ENCODE data around the gene LRRC37A.
"Not testable (repeated sequence)": the region's sequence is repeated elsewhere in the genome, so short reads cannot be mapped to it uniquely, and the experiment has no call there.

LRRC37A gene

DNA sequence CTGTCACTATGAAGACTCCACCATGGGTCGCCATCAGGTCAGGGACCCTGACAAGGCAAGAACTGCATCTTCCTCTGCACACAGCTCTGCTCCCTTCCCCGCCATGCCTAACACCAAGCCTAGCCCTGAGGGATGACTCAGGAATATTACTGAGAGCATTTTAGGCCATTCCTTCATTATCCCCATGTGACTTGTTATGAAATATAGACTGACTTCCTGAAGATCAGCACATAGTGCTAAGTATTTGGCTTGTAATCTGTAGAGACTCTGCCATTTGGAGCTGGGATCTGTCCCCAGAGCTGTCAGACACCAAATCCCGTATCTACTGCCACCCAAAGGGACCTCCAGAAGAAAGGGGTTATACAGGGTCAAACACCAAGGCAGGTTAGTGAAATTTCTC lies 47.2 kb downstream of the LRRC37A start:
- H3K27ac ChIP-seq (ENCODE audit: low read depth, low read length); H3K9ac ChIP-seq (ENCODE audit: low read length); H3K4me1 ChIP-seq (ENCODE audit: control insufficient read depth in 1 of 2, insufficient read depth in 2 of 2, low read length in 2 of 2); H3K9me3 ChIP-seq (ENCODE audit: insufficient read depth, low read depth, low read length); H2BK120ac ChIP-seq (ENCODE audit: insufficient read depth, low read length, poor library complexity); H3K4me3 ChIP-seq (ENCODE audit: low read depth, low read length); H3K27me3 ChIP-seq (ENCODE audit: insufficient read depth, low read length); H3K79me1 ChIP-seq (ENCODE audit: low read length); H2BK5ac ChIP-seq (ENCODE audit: low read depth, low read length, poor library complexity); H2AFZ ChIP-seq (ENCODE audit: insufficient read depth, low read length, poor library complexity); H3K79me2 ChIP-seq (ENCODE audit: control insufficient read depth, insufficient read depth, low read length, poor library complexity); H3K4me2 ChIP-seq (ENCODE audit: low read length); H2BK12ac ChIP-seq (ENCODE audit: low read length); H3K14ac ChIP-seq (ENCODE audit: low read length); H3K18ac ChIP-seq (ENCODE audit: low read length); H3K23ac ChIP-seq (ENCODE audit: low read length); H3K4ac ChIP-seq (ENCODE audit: low read depth, low read length); H4K91ac ChIP-seq (ENCODE audit: low read depth, low read length); H3K36me3 ChIP-seq (ENCODE audit: control insufficient read depth in 1 of 2, insufficient read depth in 2 of 2, low read length in 2 of 2); DNase-seq; H4K12ac ChIP-seq (ENCODE audit: low read depth, low read length); H2AK5ac ChIP-seq (ENCODE audit: low read length); H4K8ac ChIP-seq (ENCODE audit: low read depth, low read length): not testable (repeated sequence)
- WGBS (ENCODE audit: extremely low coverage, insufficient coverage, insufficient read length): no CpG with 5 or more reads among the region's 3 CpGs

- H3K4me2 ChIP-seq (ENCODE audit: low read length); H2BK5ac ChIP-seq (ENCODE audit: low read depth, low read length, poor library complexity); H3K4me1 ChIP-seq (ENCODE audit: control insufficient read depth in 1 of 2, insufficient read depth in 2 of 2, low read length in 2 of 2); H3K27ac ChIP-seq (ENCODE audit: low read depth, low read length); H3K79me2 ChIP-seq (ENCODE audit: control insufficient read depth, insufficient read depth, low read length, poor library complexity); H3K36me3 ChIP-seq (ENCODE audit: control insufficient read depth in 1 of 2, insufficient read depth in 2 of 2, low read length in 2 of 2); H3K23ac ChIP-seq (ENCODE audit: low read length); H3K14ac ChIP-seq (ENCODE audit: low read length); H2BK12ac ChIP-seq (ENCODE audit: low read length); H2BK120ac ChIP-seq (ENCODE audit: insufficient read depth, low read length, poor library complexity); H3K79me1 ChIP-seq (ENCODE audit: low read length); H3K4ac ChIP-seq (ENCODE audit: low read depth, low read length); H3K9me3 ChIP-seq (ENCODE audit: insufficient read depth, low read depth, low read length); H3K18ac ChIP-seq (ENCODE audit: low read length); H4K12ac ChIP-seq (ENCODE audit: low read depth, low read length); H4K8ac ChIP-seq (ENCODE audit: low read depth, low read length); H2AFZ ChIP-seq (ENCODE audit: insufficient read depth, low read length, poor library complexity); H3K9ac ChIP-seq (ENCODE audit: low read length); H2AK5ac ChIP-seq (ENCODE audit: low read length); H4K91ac ChIP-seq (ENCODE audit: low read depth, low read length); DNase-seq; H3K27me3 ChIP-seq (ENCODE audit: insufficient read depth, low read length); H3K4me3 ChIP-seq (ENCODE audit: low read depth, low read length): not testable (repeated sequence)
- WGBS (ENCODE audit: extremely low coverage, insufficient coverage, insufficient read length): no CpG with 5 or more reads among the region's 2 CpGs
Observed at GRCh38 chr17:46348345-46348744, 53.4 kb downstream of the LRRC37A start.

- H4K8ac ChIP-seq (ENCODE audit: low read depth, low read length); H3K79me2 ChIP-seq (ENCODE audit: control insufficient read depth, insufficient read depth, low read length, poor library complexity); H2AK5ac ChIP-seq (ENCODE audit: low read length); H2BK5ac ChIP-seq (ENCODE audit: low read depth, low read length, poor library complexity); H3K4me3 ChIP-seq (ENCODE audit: low read depth, low read length); H4K12ac ChIP-seq (ENCODE audit: low read depth, low read length); H2BK120ac ChIP-seq (ENCODE audit: insufficient read depth, low read length, poor library complexity); H3K27me3 ChIP-seq (ENCODE audit: insufficient read depth, low read length); H4K91ac ChIP-seq (ENCODE audit: low read depth, low read length); H3K79me1 ChIP-seq (ENCODE audit: low read length); H3K4me1 ChIP-seq (ENCODE audit: control insufficient read depth in 1 of 2, insufficient read depth in 2 of 2, low read length in 2 of 2); H3K4me2 ChIP-seq (ENCODE audit: low read length); H3K27ac ChIP-seq (ENCODE audit: low read depth, low read length); H3K36me3 ChIP-seq (ENCODE audit: control insufficient read depth in 1 of 2, insufficient read depth in 2 of 2, low read length in 2 of 2); H2BK12ac ChIP-seq (ENCODE audit: low read length); H3K18ac ChIP-seq (ENCODE audit: low read length); H3K14ac ChIP-seq (ENCODE audit: low read length); H3K9me3 ChIP-seq (ENCODE audit: insufficient read depth, low read depth, low read length); DNase-seq; H3K4ac ChIP-seq (ENCODE audit: low read depth, low read length); H3K9ac ChIP-seq (ENCODE audit: low read length); H2AFZ ChIP-seq (ENCODE audit: insufficient read depth, low read length, poor library complexity); H3K23ac ChIP-seq (ENCODE audit: low read length): not testable (repeated sequence)
- WGBS (ENCODE audit: extremely low coverage, insufficient coverage, insufficient read length): no CpG with 5 or more reads among the region's 1 CpG
Observed at GRCh38 chr17:46349060-46349459, 54.1 kb downstream of the LRRC37A start.

GRCh38 chr17:46353856-46354255 lies 58.9 kb downstream of the LRRC37A start:
- not testable (repeated sequence) for H3K4me1 ChIP-seq (ENCODE audit: control insufficient read depth in 1 of 2, insufficient read depth in 2 of 2, low read length in 2 of 2); H2BK120ac ChIP-seq (ENCODE audit: insufficient read depth, low read length, poor library complexity); H3K9ac ChIP-seq (ENCODE audit: low read length); H4K8ac ChIP-seq (ENCODE audit: low read depth, low read length); H3K23ac ChIP-seq (ENCODE audit: low read length); H3K79me2 ChIP-seq (ENCODE audit: control insufficient read depth, insufficient read depth, low read length, poor library complexity); H2AK5ac ChIP-seq (ENCODE audit: low read length); H3K4me2 ChIP-seq (ENCODE audit: low read length); H3K18ac ChIP-seq (ENCODE audit: low read length); H4K12ac ChIP-seq (ENCODE audit: low read depth, low read length); H3K27me3 ChIP-seq (ENCODE audit: insufficient read depth, low read length); H3K4me3 ChIP-seq (ENCODE audit: low read depth, low read length); DNase-seq; H2BK5ac ChIP-seq (ENCODE audit: low read depth, low read length, poor library complexity); H3K4ac ChIP-seq (ENCODE audit: low read depth, low read length); H2AFZ ChIP-seq (ENCODE audit: insufficient read depth, low read length, poor library complexity); H3K9me3 ChIP-seq (ENCODE audit: insufficient read depth, low read depth, low read length); H3K36me3 ChIP-seq (ENCODE audit: control insufficient read depth in 1 of 2, insufficient read depth in 2 of 2, low read length in 2 of 2); H2BK12ac ChIP-seq (ENCODE audit: low read length); H3K27ac ChIP-seq (ENCODE audit: low read depth, low read length); H4K91ac ChIP-seq (ENCODE audit: low read depth, low read length); H3K79me1 ChIP-seq (ENCODE audit: low read length); H3K14ac ChIP-seq (ENCODE audit: low read length)
- no CpG with 5 or more reads among the region's 4 CpGs for WGBS (ENCODE audit: extremely low coverage, insufficient coverage, insufficient read length)

Data from trophoblast cell (in vitro differentiated cells and primary cell).